Measurements from ENCODE around the gene WSB1.
A peak's percentile ranks its signal among the peaks of the same experiment; 100 is the strongest.
"Not testable (repeated sequence)": the region's sequence is repeated elsewhere in the genome, so short reads cannot be mapped to it uniquely, and the experiment has no call there.

WSB1 gene

DNA sequence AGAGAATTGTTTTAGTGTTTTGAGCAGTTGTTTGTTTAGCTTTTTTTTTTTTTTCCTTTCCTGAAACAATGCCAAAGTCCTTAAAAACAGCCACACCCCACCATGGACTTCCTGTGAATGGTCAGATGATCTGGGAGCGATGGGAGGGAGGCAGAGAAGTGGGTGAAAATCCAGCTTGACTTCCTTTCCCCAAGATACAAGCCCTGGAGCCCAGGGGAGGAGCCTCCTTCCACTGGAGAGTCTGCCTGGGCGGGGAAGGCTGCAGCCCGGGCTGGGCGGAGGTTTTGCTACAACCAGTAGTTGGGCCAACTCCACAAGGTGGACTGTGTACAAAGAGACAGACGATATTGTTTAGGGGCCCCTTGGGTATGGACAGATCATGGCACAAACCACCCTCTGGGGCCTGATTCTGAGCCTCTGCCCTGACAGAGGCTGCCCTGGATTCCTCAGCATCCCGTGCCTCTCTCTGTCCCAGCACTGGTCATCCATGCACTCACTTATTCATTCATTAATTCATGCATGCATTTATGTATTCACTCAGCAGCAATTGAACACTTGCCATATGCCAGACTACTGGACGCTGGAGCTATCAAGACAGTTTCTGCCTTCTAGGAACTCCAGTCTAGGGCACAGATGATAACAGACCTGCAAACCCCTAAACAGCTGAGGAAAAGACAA is 29.8 kb downstream of the WSB1 start:
- H3K4me1 ChIP-seq (ENCODE audit: control insufficient read depth, insufficient read depth, low read length) = peaks cover 21% of the 10 kb centered on the region
- peaks cover 3% of the 10 kb centered on the region for H3K36me3 ChIP-seq (ENCODE audit: control insufficient read depth, insufficient read depth, low read length)
- H3K27ac ChIP-seq (ENCODE audit: low read depth, low read length) = no peak overlapping the region
- no peaks in the 10 kb centered on the region for H3K27me3 ChIP-seq (ENCODE audit: control insufficient read depth, insufficient read depth, low read length)
- H3K9ac ChIP-seq (ENCODE audit: low read length) = no peak overlapping the region
- no peak overlapping the region for H3K4me3 ChIP-seq (ENCODE audit: low read length)

DNA sequence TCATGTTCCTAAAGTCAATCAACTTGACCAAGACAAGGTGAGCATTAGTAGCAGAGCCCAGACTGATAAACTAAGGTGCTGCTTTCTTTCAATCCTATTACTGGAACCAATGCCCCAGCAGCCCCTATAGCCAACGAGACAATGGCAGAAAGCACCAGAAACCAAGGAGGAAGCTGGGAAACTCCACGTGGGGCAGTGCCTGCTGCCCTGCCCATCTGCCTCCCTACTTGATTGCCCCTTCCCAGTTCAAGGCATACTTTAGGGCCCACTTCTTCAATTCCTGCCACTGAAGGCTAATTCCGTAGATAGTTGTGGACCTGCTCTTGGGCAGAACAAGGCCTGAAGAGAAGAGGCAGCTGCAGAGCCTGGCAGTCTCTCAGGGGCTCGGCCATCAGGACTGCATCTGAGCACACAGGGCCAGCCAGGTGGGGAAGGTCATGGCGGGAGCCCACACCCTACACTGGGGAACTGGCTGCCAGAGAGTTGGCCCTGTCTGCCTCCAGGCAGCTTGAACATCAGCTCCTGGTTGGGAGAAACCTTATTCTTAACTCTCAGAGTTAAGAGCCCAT is 30.9 kb downstream of the WSB1 start:
- no peak overlapping the region for H3K27ac ChIP-seq (ENCODE audit: low read depth, low read length)
- no peaks in the 10 kb centered on the region for H3K36me3 ChIP-seq (ENCODE audit: control insufficient read depth, insufficient read depth, low read length)
- no peaks in the 10 kb centered on the region for H3K27me3 ChIP-seq (ENCODE audit: control insufficient read depth, insufficient read depth, low read length)
- peaks cover 15% of the 10 kb centered on the region for H3K4me1 ChIP-seq (ENCODE audit: control insufficient read depth, insufficient read depth, low read length)
- no peak overlapping the region for H3K9ac ChIP-seq (ENCODE audit: low read length)
- H3K4me3 ChIP-seq (ENCODE audit: low read length) = no peak overlapping the region

DNA sequence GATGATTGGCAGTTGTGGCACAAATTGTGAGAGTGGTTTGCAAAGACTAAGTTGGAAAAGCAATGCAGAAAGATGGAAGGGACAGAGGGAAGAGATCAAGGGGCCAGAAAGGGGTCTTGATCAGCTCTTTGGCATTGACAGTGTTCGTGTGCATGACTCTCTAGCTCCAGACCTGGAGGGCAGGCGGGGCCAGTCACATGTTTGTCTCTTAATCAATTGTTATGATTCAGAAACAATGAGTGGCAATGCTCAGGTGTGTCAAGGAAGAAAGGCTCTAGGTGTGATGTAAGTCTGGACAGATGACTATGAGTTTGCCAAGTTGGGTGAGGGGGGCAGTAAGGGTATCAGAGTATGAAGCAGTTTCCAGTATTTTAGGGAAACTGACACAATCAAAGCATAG is 32.1 kb downstream of the WSB1 start:
- no peak overlapping the region for H3K9ac ChIP-seq (ENCODE audit: low read length)
- no peaks in the 10 kb centered on the region for H3K27me3 ChIP-seq (ENCODE audit: control insufficient read depth, insufficient read depth, low read length)
- H3K4me1 ChIP-seq (ENCODE audit: control insufficient read depth, insufficient read depth, low read length) = peaks cover 8% of the 10 kb centered on the region
- H3K4me3 ChIP-seq (ENCODE audit: low read length) = no peak overlapping the region
- H3K36me3 ChIP-seq (ENCODE audit: control insufficient read depth, insufficient read depth, low read length) = no peaks in the 10 kb centered on the region
- no peak overlapping the region for H3K27ac ChIP-seq (ENCODE audit: low read depth, low read length)

DNA sequence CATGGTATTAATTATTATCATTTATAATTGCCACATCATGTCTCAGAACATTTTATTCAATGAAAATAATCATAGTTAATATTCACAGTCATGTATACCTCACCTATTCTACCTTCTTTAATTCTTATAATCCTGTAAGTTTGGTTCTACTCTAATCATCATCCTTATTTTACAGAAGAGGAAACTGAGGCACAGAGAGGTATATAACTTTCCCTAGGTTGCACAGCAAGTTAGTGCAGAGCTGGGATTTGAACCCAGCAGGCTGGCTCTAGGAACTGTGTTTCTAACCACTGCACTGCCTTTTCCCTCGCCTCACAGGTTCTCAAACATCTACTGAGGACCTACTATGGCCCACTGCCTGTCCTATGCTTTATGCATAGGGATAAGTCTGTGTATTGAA is 32.7 kb downstream of the WSB1 start:
- H3K27me3 ChIP-seq (ENCODE audit: control insufficient read depth, insufficient read depth, low read length) = no peaks in the 10 kb centered on the region
- H3K27ac ChIP-seq (ENCODE audit: low read depth, low read length) = no peak overlapping the region
- no peak overlapping the region for H3K9ac ChIP-seq (ENCODE audit: low read length)
- peaks cover 8% of the 10 kb centered on the region for H3K4me1 ChIP-seq (ENCODE audit: control insufficient read depth, insufficient read depth, low read length)
- no peaks in the 10 kb centered on the region for H3K36me3 ChIP-seq (ENCODE audit: control insufficient read depth, insufficient read depth, low read length)
- H3K4me3 ChIP-seq (ENCODE audit: low read length) = no peak overlapping the region

DNA sequence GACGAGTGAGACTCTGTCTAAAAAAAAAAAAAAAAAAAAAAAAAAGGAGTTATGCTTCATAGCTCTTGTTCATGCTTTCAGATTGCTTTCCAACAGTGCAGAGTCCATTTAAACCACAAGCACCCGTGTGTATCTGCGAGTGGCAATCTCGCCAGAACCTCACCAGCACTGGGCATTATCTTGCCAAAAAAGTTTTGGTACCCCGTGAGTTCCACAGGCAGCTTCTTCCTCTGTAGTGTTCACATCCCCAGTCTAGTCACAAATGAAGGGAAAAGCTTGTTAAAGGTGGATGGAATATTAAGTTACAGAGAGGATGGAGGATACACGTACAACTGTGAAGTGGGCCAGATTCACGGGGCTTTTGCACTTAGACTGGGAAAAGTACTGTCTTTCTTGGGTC is 33.5 kb downstream of the WSB1 start:
- peaks cover 9% of the 10 kb centered on the region for H3K4me1 ChIP-seq (ENCODE audit: control insufficient read depth, insufficient read depth, low read length)
- no peaks in the 10 kb centered on the region for H3K36me3 ChIP-seq (ENCODE audit: control insufficient read depth, insufficient read depth, low read length)
- no peak overlapping the region for H3K4me3 ChIP-seq (ENCODE audit: low read length)
- no peaks in the 10 kb centered on the region for H3K27me3 ChIP-seq (ENCODE audit: control insufficient read depth, insufficient read depth, low read length)
- H3K9ac ChIP-seq (ENCODE audit: low read length) = no peak overlapping the region
- no peak overlapping the region for H3K27ac ChIP-seq (ENCODE audit: low read depth, low read length)

DNA sequence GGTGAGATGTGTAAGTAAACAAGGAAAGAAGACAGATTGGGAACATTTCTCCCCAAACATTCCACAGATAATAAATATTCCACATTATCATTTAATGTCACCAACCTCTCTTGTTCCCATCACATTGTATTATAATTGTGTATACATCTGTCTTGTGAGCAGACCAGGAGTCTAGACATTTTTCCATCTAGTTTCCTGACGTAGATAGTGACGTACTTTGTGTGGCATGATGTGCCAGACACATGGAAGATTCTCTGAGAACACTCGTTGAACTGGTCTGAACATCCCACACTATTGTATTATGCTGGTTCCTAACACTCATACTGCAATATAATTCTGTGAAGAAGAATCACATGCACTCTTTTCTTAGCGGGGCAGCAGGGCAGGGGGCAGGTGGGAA is 34.0 kb downstream of the WSB1 start:
- H3K27ac ChIP-seq (ENCODE audit: low read depth, low read length) = no peak overlapping the region
- H3K4me1 ChIP-seq (ENCODE audit: control insufficient read depth, insufficient read depth, low read length) = peaks cover 12% of the 10 kb centered on the region
- no peak overlapping the region for H3K4me3 ChIP-seq (ENCODE audit: low read length)

DNA sequence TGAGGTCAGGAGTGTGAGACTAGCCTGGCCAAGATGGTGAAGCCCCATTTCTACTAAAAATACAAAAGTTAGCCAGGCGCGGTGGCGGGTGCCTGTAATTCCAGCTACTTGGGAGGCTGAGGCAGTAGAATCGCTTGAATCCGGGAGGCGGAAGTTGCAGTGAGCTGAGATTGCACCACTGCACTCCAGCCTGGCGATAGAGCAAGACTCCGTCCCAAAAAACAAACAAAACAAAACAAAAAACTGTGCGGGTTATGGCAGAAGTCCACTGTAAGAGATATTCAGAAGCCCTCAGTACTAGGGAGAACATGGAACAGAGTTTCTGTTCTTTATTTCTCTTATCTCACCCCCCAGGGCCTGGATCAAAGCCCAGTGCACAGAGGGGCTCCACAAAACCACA is 34.8 kb downstream of the WSB1 start:
- H3K9ac ChIP-seq (ENCODE audit: low read length); H3K4me3 ChIP-seq (ENCODE audit: low read length); H3K36me3 ChIP-seq (ENCODE audit: control insufficient read depth, insufficient read depth, low read length); H3K27me3 ChIP-seq (ENCODE audit: control insufficient read depth, insufficient read depth, low read length); H3K27ac ChIP-seq (ENCODE audit: low read depth, low read length): not testable (repeated sequence)
- H3K4me1 ChIP-seq (ENCODE audit: control insufficient read depth, insufficient read depth, low read length) = peaks cover 11% of the 10 kb centered on the region

More for the DNA sequence above, 34.0 kb downstream of the WSB1 start:
- Histone ChIP-seq H3K36me3 (ENCODE audit: control insufficient read depth, insufficient read depth, low read length) (no peaks in the 10 kb centered on the region), H3K27me3 (ENCODE audit: control insufficient read depth, insufficient read depth, low read length) (no peaks in the 10 kb centered on the region), H3K9ac (ENCODE audit: low read length) (no peak overlapping the region)

DNA sequence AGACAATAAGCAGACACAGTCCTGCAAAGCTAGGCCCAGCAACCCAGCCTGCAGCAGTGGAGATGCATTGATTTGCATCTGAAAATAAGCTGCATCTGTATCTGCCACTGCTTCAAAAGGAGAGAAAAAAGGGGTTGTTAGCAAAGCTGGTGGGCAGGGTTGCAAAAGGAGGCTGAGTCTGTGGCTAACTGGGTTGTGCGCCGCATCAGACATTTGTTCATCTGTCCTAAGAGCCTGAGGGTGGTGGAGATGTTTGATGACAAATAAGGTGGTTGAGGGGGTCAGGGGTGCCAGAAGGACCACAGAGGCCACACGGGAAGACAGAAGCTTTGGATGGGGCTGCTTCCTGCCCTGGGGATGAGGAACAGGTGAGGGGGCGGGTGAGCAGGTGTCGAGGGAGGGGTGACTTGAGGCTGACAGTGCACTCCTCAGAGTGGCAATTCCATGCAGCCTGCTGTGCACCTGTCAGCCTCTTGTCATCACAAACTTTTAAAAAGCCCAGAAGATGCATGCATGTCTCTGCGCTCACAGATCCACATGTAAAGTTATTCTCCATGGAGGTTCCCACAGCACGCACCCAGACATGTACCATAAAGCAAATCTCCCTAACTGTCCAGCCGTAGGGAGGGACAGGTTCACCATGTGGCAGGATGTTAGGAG is 35.4 kb downstream of the WSB1 start:
- no peak overlapping the region for H3K9ac ChIP-seq (ENCODE audit: low read length)
- H3K36me3 ChIP-seq (ENCODE audit: control insufficient read depth, insufficient read depth, low read length) = no peaks in the 10 kb centered on the region
- H3K4me3 ChIP-seq (ENCODE audit: low read length) = no peak overlapping the region
- peaks cover 6% of the 10 kb centered on the region for H3K4me1 ChIP-seq (ENCODE audit: control insufficient read depth, insufficient read depth, low read length)
- H3K27me3 ChIP-seq (ENCODE audit: control insufficient read depth, insufficient read depth, low read length) = no peaks in the 10 kb centered on the region
- no peak overlapping the region for H3K27ac ChIP-seq (ENCODE audit: low read depth, low read length)

DNA sequence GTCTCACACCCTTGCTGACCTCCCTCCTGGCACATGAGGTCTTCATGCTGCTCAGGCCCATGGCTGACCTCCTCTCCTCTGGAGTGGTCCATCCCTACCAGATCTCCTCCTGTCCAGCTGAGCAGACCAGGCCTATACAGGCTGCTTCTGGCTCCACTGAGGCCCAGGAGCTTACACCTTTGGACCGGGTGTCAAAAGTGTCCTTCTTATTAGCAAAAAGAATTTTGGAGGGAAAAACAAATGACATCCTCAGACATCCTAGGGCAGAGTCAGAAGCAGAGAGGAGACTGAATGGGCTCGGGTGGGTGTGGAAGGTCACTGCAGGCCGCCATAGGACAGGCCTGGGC is 38.1 kb downstream of the WSB1 start:
- H3K27ac ChIP-seq (ENCODE audit: low read depth, low read length) = peak overlapping the region; percentile 82
- H3K27me3 ChIP-seq (ENCODE audit: control insufficient read depth, insufficient read depth, low read length) = no peaks in the 10 kb centered on the region
- no peak overlapping the region for H3K9ac ChIP-seq (ENCODE audit: low read length)
- peaks cover 6% of the 10 kb centered on the region for H3K4me1 ChIP-seq (ENCODE audit: control insufficient read depth, insufficient read depth, low read length)
- no peaks in the 10 kb centered on the region for H3K36me3 ChIP-seq (ENCODE audit: control insufficient read depth, insufficient read depth, low read length)
- no peak overlapping the region for H3K4me3 ChIP-seq (ENCODE audit: low read length)

DNA sequence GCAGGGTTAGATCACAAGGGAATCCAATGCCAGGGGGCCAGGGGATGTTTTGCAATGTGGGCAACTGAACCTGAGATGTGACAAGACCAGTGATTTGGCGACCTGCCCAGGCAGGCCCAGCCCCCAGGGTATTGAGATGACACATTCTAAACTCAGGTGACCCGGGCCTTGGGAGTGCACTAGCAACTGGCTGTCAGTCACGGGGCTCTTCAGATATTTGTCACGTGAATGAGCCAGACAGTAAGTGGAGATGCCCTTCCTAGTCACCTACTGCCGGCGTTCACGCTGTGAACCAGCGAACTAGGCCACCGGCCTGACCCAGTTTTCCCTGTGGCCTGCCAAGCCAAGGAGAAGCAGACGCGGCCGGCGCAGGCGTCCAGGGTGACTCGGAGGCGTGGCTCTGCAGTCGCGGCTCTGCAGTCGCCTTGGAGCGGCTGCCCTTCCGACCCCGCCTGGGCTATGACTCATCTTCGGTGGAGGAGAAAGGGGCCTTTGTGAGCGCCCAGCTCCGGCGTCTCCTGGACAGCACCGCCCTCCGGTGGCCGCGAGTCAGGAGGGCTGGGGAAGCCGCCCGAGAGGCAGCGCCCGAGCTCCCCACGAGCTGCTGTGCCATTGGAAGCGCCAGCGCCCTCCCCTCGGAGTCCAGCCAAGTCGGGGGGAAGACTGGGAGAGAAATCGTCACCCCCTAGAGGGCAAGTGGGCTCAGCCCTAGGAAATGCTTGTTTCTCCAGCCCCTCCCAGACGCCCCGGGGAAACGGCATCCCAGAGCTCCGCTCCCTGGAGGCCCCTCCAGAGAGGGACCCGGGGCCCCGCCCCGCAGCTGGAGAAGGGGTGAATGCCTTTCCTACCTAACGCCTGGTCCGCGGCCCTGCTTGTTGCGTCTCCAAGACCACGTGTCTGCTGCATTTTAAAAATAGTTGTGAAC is 38.8 kb downstream of the WSB1 start:
- peak overlapping the region; percentile 61 for H3K4me3 ChIP-seq (ENCODE audit: low read length)
- H3K27ac ChIP-seq (ENCODE audit: low read depth, low read length) = peak overlapping the region; percentile 82
- H3K9ac ChIP-seq (ENCODE audit: low read length) = peak overlapping the region; percentile 53
- no peaks in the 10 kb centered on the region for H3K36me3 ChIP-seq (ENCODE audit: control insufficient read depth, insufficient read depth, low read length)
- H3K27me3 ChIP-seq (ENCODE audit: control insufficient read depth, insufficient read depth, low read length) = no peaks in the 10 kb centered on the region
- peaks cover 6% of the 10 kb centered on the region for H3K4me1 ChIP-seq (ENCODE audit: control insufficient read depth, insufficient read depth, low read length)

DNA sequence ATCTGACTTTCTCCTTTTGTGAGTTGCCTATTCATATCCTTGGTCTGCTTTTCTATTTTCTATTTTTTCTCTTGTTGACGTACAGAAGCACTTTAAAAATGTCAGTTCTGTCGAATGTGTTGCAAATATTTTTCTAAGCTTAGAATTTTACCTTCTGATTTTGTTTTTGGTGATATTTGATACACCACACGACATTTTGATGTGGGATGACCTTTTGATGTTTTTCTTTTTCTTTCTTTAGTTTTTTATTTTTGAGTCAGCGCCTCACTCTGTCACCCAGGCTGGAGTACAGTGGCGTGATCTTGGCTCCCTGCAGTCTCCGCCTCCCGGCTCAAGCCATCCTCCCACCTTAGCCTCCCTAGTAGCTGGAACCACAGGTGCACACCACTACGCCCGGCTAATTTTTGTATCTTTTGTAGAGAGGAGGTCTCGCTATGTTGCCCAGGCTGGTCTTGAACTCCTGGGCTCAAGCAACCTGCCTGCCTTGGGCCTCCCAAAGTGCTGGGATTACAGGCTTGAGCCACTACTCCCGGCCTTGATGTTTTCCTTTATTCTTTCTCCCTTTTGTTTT is 39.6 kb downstream of the WSB1 start:
- Histone ChIP-seq H3K36me3 (ENCODE audit: control insufficient read depth, insufficient read depth, low read length) (no peaks in the 10 kb centered on the region), H3K27ac (ENCODE audit: low read depth, low read length) (peak overlapping the region; percentile 82), H3K9ac (ENCODE audit: low read length) (peak overlapping the region; percentile 53), H3K4me1 (ENCODE audit: control insufficient read depth, insufficient read depth, low read length) (peaks cover 6% of the 10 kb centered on the region), H3K27me3 (ENCODE audit: control insufficient read depth, insufficient read depth, low read length) (no peaks in the 10 kb centered on the region), H3K4me3 (ENCODE audit: low read length) (peak overlapping the region; percentile 61)

DNA sequence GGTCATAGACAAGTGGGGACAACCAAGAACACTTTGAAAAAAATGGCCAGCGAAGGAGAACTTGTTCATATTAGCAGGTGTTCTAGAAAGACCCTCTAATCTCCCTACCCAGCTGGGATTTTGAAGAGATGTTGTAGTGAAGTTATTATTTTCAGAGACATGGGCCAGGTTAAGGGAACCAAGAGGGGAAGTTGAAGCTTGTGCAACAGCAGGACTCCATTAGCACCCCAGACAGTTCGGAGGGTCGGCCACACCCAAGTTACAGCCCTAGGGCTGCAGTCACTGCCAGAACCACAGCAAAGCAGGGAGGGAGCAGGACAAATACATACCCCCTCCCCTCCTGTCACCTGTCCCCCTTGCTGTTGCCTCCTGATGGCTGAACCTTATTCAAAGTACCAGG is 42.3 kb downstream of the WSB1 start:
- H3K4me1 ChIP-seq (ENCODE audit: control insufficient read depth, insufficient read depth, low read length) = peaks cover 6% of the 10 kb centered on the region
- H3K36me3 ChIP-seq (ENCODE audit: control insufficient read depth, insufficient read depth, low read length) = no peaks in the 10 kb centered on the region
- no peak overlapping the region for H3K4me3 ChIP-seq (ENCODE audit: low read length)
- H3K9ac ChIP-seq (ENCODE audit: low read length) = no peak overlapping the region
- no peaks in the 10 kb centered on the region for H3K27me3 ChIP-seq (ENCODE audit: control insufficient read depth, insufficient read depth, low read length)
- no peak overlapping the region for H3K27ac ChIP-seq (ENCODE audit: low read depth, low read length)
